Measurements from ENCODE around the gene MMP20.

DNA sequence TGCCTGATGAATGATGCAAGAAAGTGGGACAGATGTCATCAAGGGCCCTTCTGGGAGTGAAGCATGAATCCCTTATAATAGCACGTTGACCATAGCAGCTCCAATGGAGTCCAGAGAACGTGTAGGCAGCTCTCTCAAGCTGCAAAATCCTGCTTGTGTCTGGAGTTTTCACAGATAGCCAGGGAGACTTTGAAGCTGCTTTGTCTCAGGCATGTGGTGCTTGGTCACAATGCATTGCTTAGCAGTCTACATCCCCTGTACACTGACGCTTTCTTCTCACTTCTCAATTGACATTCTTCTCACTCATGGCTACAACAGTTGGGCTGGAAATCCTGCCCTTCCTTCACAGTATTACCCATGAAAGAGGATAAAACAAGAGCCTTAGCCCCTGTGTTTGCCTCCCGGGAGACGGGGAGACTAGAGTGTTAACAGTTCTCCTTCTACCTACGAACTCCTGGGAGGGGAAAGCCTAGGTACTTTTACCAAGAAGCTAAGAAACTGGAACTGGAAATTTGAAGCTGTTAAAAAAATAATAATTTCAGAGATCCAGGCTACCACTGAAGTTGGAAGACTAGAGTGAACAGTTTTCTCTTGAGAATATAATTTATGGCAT lies 73.9 kb downstream of the MMP20 start:
- TF ChIP-seq CBX8 (IDR thresholded peaks at IDR 0.05), result no peak
- TF ChIP-seq, protein P1, sequence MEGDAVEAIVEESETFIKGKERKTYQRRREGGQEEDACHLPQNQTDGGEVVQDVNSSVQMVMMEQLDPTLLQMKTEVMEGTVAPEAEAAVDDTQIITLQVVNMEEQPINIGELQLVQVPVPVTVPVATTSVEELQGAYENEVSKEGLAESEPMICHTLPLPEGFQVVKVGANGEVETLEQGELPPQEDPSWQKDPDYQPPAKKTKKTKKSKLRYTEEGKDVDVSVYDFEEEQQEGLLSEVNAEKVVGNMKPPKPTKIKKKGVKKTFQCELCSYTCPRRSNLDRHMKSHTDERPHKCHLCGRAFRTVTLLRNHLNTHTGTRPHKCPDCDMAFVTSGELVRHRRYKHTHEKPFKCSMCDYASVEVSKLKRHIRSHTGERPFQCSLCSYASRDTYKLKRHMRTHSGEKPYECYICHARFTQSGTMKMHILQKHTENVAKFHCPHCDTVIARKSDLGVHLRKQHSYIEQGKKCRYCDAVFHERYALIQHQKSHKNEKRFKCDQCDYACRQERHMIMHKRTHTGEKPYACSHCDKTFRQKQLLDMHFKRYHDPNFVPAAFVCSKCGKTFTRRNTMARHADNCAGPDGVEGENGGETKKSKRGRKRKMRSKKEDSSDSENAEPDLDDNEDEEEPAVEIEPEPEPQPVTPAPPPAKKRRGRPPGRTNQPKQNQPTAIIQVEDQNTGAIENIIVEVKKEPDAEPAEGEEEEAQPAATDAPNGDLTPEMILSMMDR (IDR thresholded peaks at IDR 0.05), result no peak
- no peak for TF ChIP-seq POLR2A (IDR thresholded peaks at IDR 0.05; ENCODE audit: low read length)

Data from A549 (cell line).